Chondrocyte (in vitro differentiated cells): ENCODE results near the gene CDC14B. TPM values are rescaled to one million over a fixed set of nuclear protein-coding genes. Genes with fewer than 3 reads are reported as not detected.

Experiments used
- DNase-seq: peaks from one replicate; pipeline ENCODE4 v3.0.0; 2021; ENCODE audit warnings: mixed read lengths, low spot score
- H3K27ac Mint-ChIP-seq: one replicate; pipeline ENCODE4 v1.8.0; 2021; ENCODE audit warnings: mild to moderate bottlenecking, moderate library complexity, mixed read lengths; ENCODE audit not compliant: unreplicated experiment
- H3K27me3 Mint-ChIP-seq: 2 replicates; pipeline ENCODE4 v1.8.0; 2021; ENCODE audit warnings: low read depth, mixed read lengths
- H3K36me3 Mint-ChIP-seq: 2 replicates; pipeline ENCODE4 v1.8.0; 2021; ENCODE audit warnings: low read depth, mixed read lengths
- H3K4me1 Mint-ChIP-seq: 2 replicates; pipeline ENCODE4 v1.8.0; 2021; ENCODE audit warnings: low read depth, mild to moderate bottlenecking, mixed read lengths
- H3K4me3 Mint-ChIP-seq: one replicate; pipeline ENCODE4 v1.8.0; 2021; ENCODE audit warnings: mild to moderate bottlenecking, moderate library complexity, mixed read lengths; ENCODE audit not compliant: unreplicated experiment
- H3K9me3 Mint-ChIP-seq: 2 replicates; pipeline ENCODE4 v1.8.0; 2021; ENCODE audit warnings: low read depth, mixed read lengths
- total RNA-seq: library from RNA; stranded (reverse); gene quantifications from 3 replicates; pipeline ENCODE4 v1.2.1, GENCODE V29; 2021
- TF ChIP-seq, protein P1 (sequence below): fragments of 200-600 bp; sonication (generic); IDR thresholded peaks from 2 replicates; pipeline ENCODE4 v1.5.0; 2021; ENCODE audit warnings: antibody characterized with exemption, mild to moderate bottlenecking, moderate library complexity

The CDC14B gene
- total RNA-seq, 1 donor from 2014 or later, result 15.5 TPM

DNA sequence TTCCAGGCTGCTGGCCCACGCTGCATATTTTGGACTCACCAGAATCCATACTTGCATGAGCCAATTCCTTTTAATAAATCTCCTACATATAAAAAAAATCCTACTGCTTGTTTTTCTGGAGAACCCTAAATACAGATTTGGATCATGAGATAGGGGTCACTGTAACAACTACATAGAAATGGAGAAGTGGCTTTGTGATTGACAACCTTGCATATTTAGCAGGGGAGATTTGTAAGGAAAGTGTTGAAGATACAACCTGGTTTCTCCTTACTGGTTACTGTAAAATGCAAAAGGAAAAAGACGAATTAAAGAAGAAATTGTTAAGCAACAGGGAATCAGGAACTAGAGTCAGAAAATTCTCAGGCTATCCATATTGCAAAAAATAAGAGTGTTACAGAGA is 94.9 kb downstream of the CDC14B start:
- peaks cover 29% of the 10 kb centered on the region for H3K4me1 Mint-ChIP-seq
- peaks cover 9% of the 10 kb centered on the region for H3K36me3 Mint-ChIP-seq

DNA sequence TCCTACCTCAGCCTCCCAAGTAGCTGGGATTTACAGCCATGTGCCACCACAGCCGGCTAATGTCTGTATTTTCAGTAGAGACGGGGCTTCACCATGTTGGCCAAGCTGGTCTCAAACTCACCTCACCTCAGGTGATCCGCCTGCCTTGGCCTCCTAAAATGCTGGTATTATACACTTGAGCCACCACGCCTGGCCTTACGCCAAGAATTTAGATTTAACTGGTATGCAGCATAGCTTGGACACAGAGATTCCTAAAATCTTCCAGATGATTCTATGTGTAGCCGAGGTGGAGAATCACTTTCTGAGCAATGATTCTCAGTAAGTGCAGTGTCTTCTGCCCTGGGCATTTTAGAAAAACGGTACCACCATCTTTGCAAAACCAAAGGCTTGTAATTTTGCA is 95.6 kb downstream of the CDC14B start:
- Mint-ChIP-seq H3K27me3 (no peaks in the 10 kb centered on the region), H3K9me3 (no peaks in the 10 kb centered on the region), H3K4me3 (no peak overlapping the region), H3K36me3 (peaks cover 9% of the 10 kb centered on the region), H3K27ac (peak overlapping the region; percentile 67), H3K4me1 (peaks cover 30% of the 10 kb centered on the region)
- no peak for DNase-seq
- TF ChIP-seq, protein P1, sequence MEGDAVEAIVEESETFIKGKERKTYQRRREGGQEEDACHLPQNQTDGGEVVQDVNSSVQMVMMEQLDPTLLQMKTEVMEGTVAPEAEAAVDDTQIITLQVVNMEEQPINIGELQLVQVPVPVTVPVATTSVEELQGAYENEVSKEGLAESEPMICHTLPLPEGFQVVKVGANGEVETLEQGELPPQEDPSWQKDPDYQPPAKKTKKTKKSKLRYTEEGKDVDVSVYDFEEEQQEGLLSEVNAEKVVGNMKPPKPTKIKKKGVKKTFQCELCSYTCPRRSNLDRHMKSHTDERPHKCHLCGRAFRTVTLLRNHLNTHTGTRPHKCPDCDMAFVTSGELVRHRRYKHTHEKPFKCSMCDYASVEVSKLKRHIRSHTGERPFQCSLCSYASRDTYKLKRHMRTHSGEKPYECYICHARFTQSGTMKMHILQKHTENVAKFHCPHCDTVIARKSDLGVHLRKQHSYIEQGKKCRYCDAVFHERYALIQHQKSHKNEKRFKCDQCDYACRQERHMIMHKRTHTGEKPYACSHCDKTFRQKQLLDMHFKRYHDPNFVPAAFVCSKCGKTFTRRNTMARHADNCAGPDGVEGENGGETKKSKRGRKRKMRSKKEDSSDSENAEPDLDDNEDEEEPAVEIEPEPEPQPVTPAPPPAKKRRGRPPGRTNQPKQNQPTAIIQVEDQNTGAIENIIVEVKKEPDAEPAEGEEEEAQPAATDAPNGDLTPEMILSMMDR, result no peak

More for the DNA sequence above, 94.9 kb downstream of the CDC14B start:
- no peak for DNase-seq
- H3K27ac Mint-ChIP-seq, result no peak overlapping the region
- H3K9me3 Mint-ChIP-seq, result no peaks in the 10 kb centered on the region
- no peaks in the 10 kb centered on the region for H3K27me3 Mint-ChIP-seq
- TF ChIP-seq, protein P1, result no peak
- H3K4me3 Mint-ChIP-seq, result no peak overlapping the region

DNA sequence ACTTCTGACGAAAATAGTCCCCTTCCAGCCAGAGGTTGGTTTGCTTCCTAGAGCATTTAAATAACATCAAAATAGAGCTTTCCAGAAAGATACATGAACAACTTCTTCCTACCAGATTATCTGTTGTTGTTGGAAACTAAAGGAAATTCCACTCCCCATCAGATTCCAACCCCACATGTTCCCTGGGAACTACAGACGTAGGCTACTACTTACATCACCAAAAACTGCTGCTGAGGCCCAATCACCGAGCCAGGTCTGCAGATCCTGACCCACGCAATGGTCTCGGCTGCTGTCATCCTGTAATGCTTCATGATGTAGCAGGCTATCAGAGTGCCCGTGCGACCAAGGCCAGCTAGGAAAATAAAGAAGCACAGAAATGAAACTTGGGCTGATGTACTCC is 96.3 kb downstream of the CDC14B start:
- Mint-ChIP-seq H3K4me3 (no peak overlapping the region), H3K4me1 (peaks cover 30% of the 10 kb centered on the region), H3K9me3 (no peaks in the 10 kb centered on the region), H3K27ac (peak overlapping the region; percentile 83), H3K27me3 (no peaks in the 10 kb centered on the region), H3K36me3 (peaks cover 10% of the 10 kb centered on the region)
- DNase-seq, result no peak
- TF ChIP-seq, protein P1, result no peak

DNA sequence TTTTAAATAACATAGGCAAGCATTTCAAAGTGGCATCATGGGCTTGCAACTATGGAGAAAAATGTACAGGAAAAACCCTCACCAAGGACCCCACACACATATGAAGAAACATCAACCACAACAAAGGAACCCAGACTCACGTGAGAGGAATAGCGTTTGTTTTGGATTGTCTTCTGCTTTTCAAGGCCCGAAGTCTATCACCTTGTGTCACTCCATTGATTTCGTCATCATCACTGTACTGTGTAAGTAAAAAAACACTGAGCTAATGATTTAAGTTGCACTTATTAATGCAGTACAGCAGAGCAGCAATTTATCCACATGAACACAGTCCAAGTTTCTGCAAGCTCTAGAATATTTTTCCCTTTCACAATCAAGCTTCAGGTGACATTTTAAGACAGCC is 97.3 kb downstream of the CDC14B start:
- no peak for DNase-seq
- Mint-ChIP-seq H3K9me3 (no peaks in the 10 kb centered on the region), H3K27me3 (no peaks in the 10 kb centered on the region), H3K4me3 (no peak overlapping the region), H3K4me1 (peaks cover 30% of the 10 kb centered on the region), H3K27ac (no peak overlapping the region), H3K36me3 (peaks cover 8% of the 10 kb centered on the region)
- TF ChIP-seq, protein P1, result no peak

DNA sequence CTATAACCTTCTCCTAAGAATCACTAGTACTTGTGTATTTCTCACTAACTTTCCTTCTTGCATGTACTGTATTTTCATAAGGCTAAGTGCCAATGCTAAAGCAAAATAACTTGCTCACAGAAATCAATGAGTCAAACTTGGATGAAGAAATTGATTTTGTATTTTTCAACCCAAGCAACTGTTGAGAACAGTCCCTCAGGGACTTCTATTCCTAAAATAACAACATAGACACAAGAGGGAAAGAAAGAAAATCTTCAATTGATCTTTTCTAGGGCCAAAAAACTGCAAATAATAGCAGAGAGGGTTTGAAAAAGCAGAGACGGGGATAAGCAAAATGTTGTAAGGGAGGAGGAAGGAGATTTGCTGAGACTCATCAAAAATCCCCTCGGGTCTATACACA is 99.9 kb downstream of the CDC14B start:
- no peak overlapping the region for H3K4me3 Mint-ChIP-seq
- H3K27ac Mint-ChIP-seq, result peak overlapping the region; percentile 10
- peaks cover 6% of the 10 kb centered on the region for H3K36me3 Mint-ChIP-seq
- H3K27me3 Mint-ChIP-seq, result no peaks in the 10 kb centered on the region
- no peak for DNase-seq
- H3K4me1 Mint-ChIP-seq, result peaks cover 43% of the 10 kb centered on the region
- TF ChIP-seq, protein P1, result no peak
- no peaks in the 10 kb centered on the region for H3K9me3 Mint-ChIP-seq
